ENCODE measurements around the gene WDR17.
A peak's percentile ranks its signal among the peaks of the same experiment; 100 is the strongest.

The WDR17 gene

GRCh38 chr4:176065435-176066291 lies at the start of gene WDR17:
WDR17 (plus strand) TSS chr4:176065841; CDS start chr4:176111581, 45,740 bp downstream.
- Histone ChIP-seq H3K9me3 (ENCODE audit: control insufficient read depth, insufficient read depth, low read depth, low read length) (no peaks in the 10 kb centered on the region), H3K27me3 (ENCODE audit: control insufficient read depth, insufficient read depth, low read length) (no peaks in the 10 kb centered on the region), H3K4me1 (ENCODE audit: control insufficient read depth, insufficient read depth, low read length) (no peaks in the 10 kb centered on the region), H3K9ac (ENCODE audit: low read length) (peak within 1 kb of the TSS; percentile 4), H3K4me3 (ENCODE audit: low read depth, low read length) (peak within 1 kb of the TSS; percentile 63), H3K27ac (ENCODE audit: low read depth, low read length) (no peak within 1 kb of the TSS), H3K36me3 (ENCODE audit: control insufficient read depth, insufficient read depth, low read length) (no peaks in the 10 kb centered on the region)

- Histone ChIP-seq H3K27me3 (ENCODE audit: control insufficient read depth, insufficient read depth, low read length) (no peaks in the 10 kb centered on the region), H3K9me3 (ENCODE audit: control insufficient read depth, insufficient read depth, low read depth, low read length) (no peaks in the 10 kb centered on the region), H3K36me3 (ENCODE audit: control insufficient read depth, insufficient read depth, low read length) (no peaks in the 10 kb centered on the region), H3K4me1 (ENCODE audit: control insufficient read depth, insufficient read depth, low read length) (no peaks in the 10 kb centered on the region), H3K4me3 (ENCODE audit: low read depth, low read length) (no peak overlapping the region), H3K9ac (ENCODE audit: low read length) (no peak overlapping the region), H3K27ac (ENCODE audit: low read depth, low read length) (no peak overlapping the region)
Measured at GRCh38 chr4:176016601-176017000, 49.0 kb upstream of the WDR17 start.

- Histone ChIP-seq H3K9ac (ENCODE audit: low read length) (no peak overlapping the region), H3K27me3 (ENCODE audit: control insufficient read depth, insufficient read depth, low read length) (no peaks in the 10 kb centered on the region), H3K4me3 (ENCODE audit: low read depth, low read length) (no peak overlapping the region), H3K9me3 (ENCODE audit: control insufficient read depth, insufficient read depth, low read depth, low read length) (no peaks in the 10 kb centered on the region), H3K4me1 (ENCODE audit: control insufficient read depth, insufficient read depth, low read length) (no peaks in the 10 kb centered on the region), H3K36me3 (ENCODE audit: control insufficient read depth, insufficient read depth, low read length) (no peaks in the 10 kb centered on the region), H3K27ac (ENCODE audit: low read depth, low read length) (no peak overlapping the region)
Measured at GRCh38 chr4:176020481-176021085, 45.1 kb upstream of the WDR17 start.

- Histone ChIP-seq H3K4me3 (ENCODE audit: low read depth, low read length) (no peak overlapping the region), H3K27ac (ENCODE audit: low read depth, low read length) (no peak overlapping the region), H3K27me3 (ENCODE audit: control insufficient read depth, insufficient read depth, low read length) (no peaks in the 10 kb centered on the region), H3K9me3 (ENCODE audit: control insufficient read depth, insufficient read depth, low read depth, low read length) (no peaks in the 10 kb centered on the region), H3K9ac (ENCODE audit: low read length) (no peak overlapping the region), H3K4me1 (ENCODE audit: control insufficient read depth, insufficient read depth, low read length) (no peaks in the 10 kb centered on the region), H3K36me3 (ENCODE audit: control insufficient read depth, insufficient read depth, low read length) (no peaks in the 10 kb centered on the region)
Measured at GRCh38 chr4:176030391-176030790, 35.2 kb upstream of the WDR17 start.

GRCh38 chr4:176031922-176032321 lies 33.7 kb upstream of the WDR17 start:
- H3K4me3 ChIP-seq (ENCODE audit: low read depth, low read length): no peak overlapping the region
- no peaks in the 10 kb centered on the region for H3K36me3 ChIP-seq (ENCODE audit: control insufficient read depth, insufficient read depth, low read length)
- no peaks in the 10 kb centered on the region for H3K9me3 ChIP-seq (ENCODE audit: control insufficient read depth, insufficient read depth, low read depth, low read length)
- H3K9ac ChIP-seq (ENCODE audit: low read length): no peak overlapping the region
- no peak overlapping the region for H3K27ac ChIP-seq (ENCODE audit: low read depth, low read length)
- no peaks in the 10 kb centered on the region for H3K27me3 ChIP-seq (ENCODE audit: control insufficient read depth, insufficient read depth, low read length)
- H3K4me1 ChIP-seq (ENCODE audit: control insufficient read depth, insufficient read depth, low read length): no peaks in the 10 kb centered on the region

GRCh38 chr4:176032454-176032853 lies 33.2 kb upstream of the WDR17 start:
- Histone ChIP-seq H3K4me3 (ENCODE audit: low read depth, low read length) (no peak overlapping the region), H3K27ac (ENCODE audit: low read depth, low read length) (no peak overlapping the region), H3K36me3 (ENCODE audit: control insufficient read depth, insufficient read depth, low read length) (no peaks in the 10 kb centered on the region), H3K9me3 (ENCODE audit: control insufficient read depth, insufficient read depth, low read depth, low read length) (no peaks in the 10 kb centered on the region), H3K4me1 (ENCODE audit: control insufficient read depth, insufficient read depth, low read length) (no peaks in the 10 kb centered on the region), H3K9ac (ENCODE audit: low read length) (no peak overlapping the region), H3K27me3 (ENCODE audit: control insufficient read depth, insufficient read depth, low read length) (no peaks in the 10 kb centered on the region)

GRCh38 chr4:176034499-176034898 lies 31.1 kb upstream of the WDR17 start:
- Histone ChIP-seq H3K4me1 (ENCODE audit: control insufficient read depth, insufficient read depth, low read length) (no peaks in the 10 kb centered on the region), H3K27ac (ENCODE audit: low read depth, low read length) (no peak overlapping the region), H3K36me3 (ENCODE audit: control insufficient read depth, insufficient read depth, low read length) (no peaks in the 10 kb centered on the region), H3K4me3 (ENCODE audit: low read depth, low read length) (no peak overlapping the region), H3K9ac (ENCODE audit: low read length) (no peak overlapping the region), H3K9me3 (ENCODE audit: control insufficient read depth, insufficient read depth, low read depth, low read length) (peaks cover 6% of the 10 kb centered on the region; the same call in 1 of the 2 replicates), H3K27me3 (ENCODE audit: control insufficient read depth, insufficient read depth, low read length) (no peaks in the 10 kb centered on the region)

- no peaks in the 10 kb centered on the region for H3K27me3 ChIP-seq (ENCODE audit: control insufficient read depth, insufficient read depth, low read length)
Measured at GRCh38 chr4:176034936-176035335, 30.7 kb upstream of the WDR17 start.

GRCh38 chr4:176036585-176037205 lies 28.9 kb upstream of the WDR17 start:
- H3K4me1 ChIP-seq (ENCODE audit: control insufficient read depth, insufficient read depth, low read length): no peaks in the 10 kb centered on the region
- H3K9me3 ChIP-seq (ENCODE audit: control insufficient read depth, insufficient read depth, low read depth, low read length): peaks cover 6% of the 10 kb centered on the region; the same call in 1 of the 2 replicates
- no peak overlapping the region for H3K4me3 ChIP-seq (ENCODE audit: low read depth, low read length)
- H3K27me3 ChIP-seq (ENCODE audit: control insufficient read depth, insufficient read depth, low read length): no peaks in the 10 kb centered on the region
- H3K9ac ChIP-seq (ENCODE audit: low read length): no peak overlapping the region
- H3K27ac ChIP-seq (ENCODE audit: low read depth, low read length): no peak overlapping the region
- no peaks in the 10 kb centered on the region for H3K36me3 ChIP-seq (ENCODE audit: control insufficient read depth, insufficient read depth, low read length)

More at GRCh38 chr4:176034936-176035335, 30.7 kb upstream of the WDR17 start:
- Histone ChIP-seq H3K27ac (ENCODE audit: low read depth, low read length) (no peak overlapping the region), H3K9me3 (ENCODE audit: control insufficient read depth, insufficient read depth, low read depth, low read length) (peaks cover 6% of the 10 kb centered on the region; the same call in 1 of the 2 replicates), H3K36me3 (ENCODE audit: control insufficient read depth, insufficient read depth, low read length) (no peaks in the 10 kb centered on the region), H3K4me1 (ENCODE audit: control insufficient read depth, insufficient read depth, low read length) (no peaks in the 10 kb centered on the region), H3K9ac (ENCODE audit: low read length) (no peak overlapping the region), H3K4me3 (ENCODE audit: low read depth, low read length) (no peak overlapping the region)

GRCh38 chr4:176038789-176039188 lies 26.9 kb upstream of the WDR17 start:
- Histone ChIP-seq H3K36me3 (ENCODE audit: control insufficient read depth, insufficient read depth, low read length) (no peaks in the 10 kb centered on the region), H3K9me3 (ENCODE audit: control insufficient read depth, insufficient read depth, low read depth, low read length) (peaks cover 6% of the 10 kb centered on the region; the same call in 1 of the 2 replicates), H3K27me3 (ENCODE audit: control insufficient read depth, insufficient read depth, low read length) (no peaks in the 10 kb centered on the region), H3K9ac (ENCODE audit: low read length) (no peak overlapping the region), H3K27ac (ENCODE audit: low read depth, low read length) (no peak overlapping the region), H3K4me3 (ENCODE audit: low read depth, low read length) (no peak overlapping the region), H3K4me1 (ENCODE audit: control insufficient read depth, insufficient read depth, low read length) (no peaks in the 10 kb centered on the region)

- H3K4me3 ChIP-seq (ENCODE audit: low read depth, low read length): no peak overlapping the region
- no peak overlapping the region for H3K27ac ChIP-seq (ENCODE audit: low read depth, low read length)
- H3K9me3 ChIP-seq (ENCODE audit: control insufficient read depth, insufficient read depth, low read depth, low read length): peaks cover 6% of the 10 kb centered on the region; the same call in 1 of the 2 replicates
- no peak overlapping the region for H3K9ac ChIP-seq (ENCODE audit: low read length)
- H3K36me3 ChIP-seq (ENCODE audit: control insufficient read depth, insufficient read depth, low read length): no peaks in the 10 kb centered on the region
- H3K27me3 ChIP-seq (ENCODE audit: control insufficient read depth, insufficient read depth, low read length): no peaks in the 10 kb centered on the region
- no peaks in the 10 kb centered on the region for H3K4me1 ChIP-seq (ENCODE audit: control insufficient read depth, insufficient read depth, low read length)
Measured at GRCh38 chr4:176042195-176042594, 23.4 kb upstream of the WDR17 start.
